AML-193 (cell line): ENCODE results near the gene ZBTB8A.
"Not testable (repeated sequence)": the region's sequence is repeated elsewhere in the genome, so short reads cannot be mapped to it uniquely, and the experiment has no call there.

Experiments used
- DNase-seq, 2 experiments: peaks; one replicate each; lab custom pipeline; 2025; lab: John Stamatoyannopoulos, UW

ZBTB8A gene

GRCh38 chr1:32619701-32620485, 80.7 kb downstream of the ZBTB8A start:
- DNase-seq = peak; percentile 3 to 9

GRCh38 chr1:32622205-32622604, 83.0 kb downstream of the ZBTB8A start:
- no peak for DNase-seq

- no peak for DNase-seq
Measured at GRCh38 chr1:32622806-32623681, 83.8 kb downstream of the ZBTB8A start.

GRCh38 chr1:32623775-32624174, 84.5 kb downstream of the ZBTB8A start:
- DNase-seq = no peak

- no peak for DNase-seq
Measured at GRCh38 chr1:32626176-32626575, 86.9 kb downstream of the ZBTB8A start.

GRCh38 chr1:32627596-32628162, 88.5 kb downstream of the ZBTB8A start:
- DNase-seq = no peak

GRCh38 chr1:32630173-32630572, 90.9 kb downstream of the ZBTB8A start:
- DNase-seq = not testable (repeated sequence)

- DNase-seq = no peak
Measured at GRCh38 chr1:32632829-32633228, 93.6 kb downstream of the ZBTB8A start.

GRCh38 chr1:32635508-32636277, 96.5 kb downstream of the ZBTB8A start:
- DNase-seq = no peak

- no peak for DNase-seq
Measured at GRCh38 chr1:32636914-32637645, 97.9 kb downstream of the ZBTB8A start.

GRCh38 chr1:32639489-32640075, 100.4 kb downstream of the ZBTB8A start:
- no peak for DNase-seq

- DNase-seq = not testable (repeated sequence)
Measured at GRCh38 chr1:32642292-32642827, 103.1 kb downstream of the ZBTB8A start.

- DNase-seq = no peak
Measured at GRCh38 chr1:32644426-32644825, 105.2 kb downstream of the ZBTB8A start.

- DNase-seq = no peak
Measured at GRCh38 chr1:32647308-32648134, 108.3 kb downstream of the ZBTB8A start.

- DNase-seq = peak; percentile 95 to 96
Measured at GRCh38 chr1:32650248-32650751, 111.1 kb downstream of the ZBTB8A start, which contains the start of gene ZBTB8OS. TSS of gene ZBTB8OS (minus strand) at chr1:32650550. CDS start at chr1:32650529, 21 bp downstream.

- DNase-seq = peak; percentile 95 to 96
Measured at GRCh38 chr1:32650752-32651460, 111.7 kb downstream of the ZBTB8A start, which contains the start of gene RBBP4. TSS of gene RBBP4 (plus strand) at chr1:32651208. CDS start at chr1:32651307, 99 bp downstream.

GRCh38 chr1:32651461-32652073, 112.3 kb downstream of the ZBTB8A start:
- peak in 1 of 2 experiments; percentile 56 for DNase-seq
